RWPE1 (cell line): ENCODE results near the gene GJB6.

Source experiments
- CTCF ChIA-PET: fragments of 350-600 bp; sonication (Branson Sonifier 250); formaldehyde crosslinking; extraction: SDS; loops from one replicate; lab custom pipeline; 2021; lab: Yijun Ruan, JAX
- POLR2A ChIA-PET: fragments of 400-600 bp; formaldehyde crosslinking; extraction: SDS; loops from one replicate; lab custom pipeline; 2020; ENCODE audit warnings: antibody characterized with exemption; ENCODE audit not compliant: low non-redundant PET; lab: Yijun Ruan, JAX
- DNase-seq: peaks from one replicate; pipeline ENCODE4 v3.0.0; 2012; ENCODE audit warnings: low spot score
- H3K27ac ChIP-seq: fragments of 450-650 bp; 2 replicates; pipeline ENCODE4 v1.5.1; 2017
- CTCF ChIP-seq: fragments of 450-650 bp; conservative IDR thresholded peaks from 2 replicates; pipeline ENCODE4 v1.5.1; 2017; ENCODE audit warnings: low read depth, mild to moderate bottlenecking

The GJB6 gene

GRCh38 chr13:20185366-20186056 is 46.6 kb downstream of the GJB6 start:
- POLR2A ChIA-PET: no interaction called here
- no peak for TF ChIP-seq CTCF

GRCh38 chr13:20182231-20182846 is 49.8 kb downstream of the GJB6 start:
- ChIA-PET CTCF (interaction anchor here (0.6 to 0.7 kb wide), 8 partner anchors 8 to 1344 kb away, joined by 3 to 4 read pairs (median 3); no protein-coding TSS in a partner anchor), POLR2A (no interaction called here)
- no peak overlapping the region for H3K27ac ChIP-seq
- peak; percentile 74 for DNase-seq
- TF ChIP-seq CTCF: peak; percentile 90

More at GRCh38 chr13:20185366-20186056, 46.6 kb downstream of the GJB6 start:
- no peak for DNase-seq
- CTCF ChIA-PET: interaction anchor here (0.6 kb wide), 2 partner anchors 467 to 527 kb away, joined by 4 read pairs; no protein-coding TSS in a partner anchor
- H3K27ac ChIP-seq: peak overlapping the region; percentile 63

GRCh38 chr13:20181188-20181587 is 50.9 kb downstream of the GJB6 start:
- no peak overlapping the region for H3K27ac ChIP-seq
- CTCF ChIA-PET: no interaction called here
- POLR2A ChIA-PET: no interaction called here
- no peak for DNase-seq
- no peak for TF ChIP-seq CTCF

- H3K27ac ChIP-seq: no peak overlapping the region
- POLR2A ChIA-PET: no interaction called here
- TF ChIP-seq CTCF: no peak
- no peak for DNase-seq
- CTCF ChIA-PET: interaction anchor here (0.6 to 0.7 kb wide), 2 partner anchors 376 to 651 kb away, joined by 3 to 4 read pairs; no protein-coding TSS in a partner anchor
Measured at GRCh38 chr13:20178156-20178555, 54.0 kb downstream of the GJB6 start.

GRCh38 chr13:20177049-20177831 is 54.9 kb downstream of the GJB6 start:
- no peak for TF ChIP-seq CTCF
- CTCF ChIA-PET: interaction anchor here (0.6 kb wide), 2 partner anchors 14 to 377 kb away, joined by 4 to 6 read pairs; no protein-coding TSS in a partner anchor
- POLR2A ChIA-PET: no interaction called here

More at GRCh38 chr13:20177049-20177831, 54.9 kb downstream of the GJB6 start:
- no peak for DNase-seq
- H3K27ac ChIP-seq: no peak overlapping the region
